Hematopoietic multipotent progenitor cell treated with erythropoietin and hydrocortisone succinate and interleukin-3 and kit ligand, for 6 days (in vitro differentiated cells): ENCODE data around the gene TIPRL.
"Not testable (repeated sequence)": the region's sequence is repeated elsewhere in the genome, so short reads cannot be mapped to it uniquely, and the experiment has no call there.

ENCODE experiments used
- DNase-seq: peaks from one replicate; pipeline ENCODE4 v3.0.0-alpha.2; 2015

TIPRL gene

GRCh38 chr1:168178638-168179437, at the start of gene TIPRL:
Gene TIPRL (plus strand): TSS chr1:168178962. CDS start chr1:168179078, 116 bp downstream.
- DNase-seq: peak; percentile 98

- DNase-seq: no peak
Measured at GRCh38 chr1:168129933-168130332, 48.8 kb upstream of the TIPRL start.

GRCh38 chr1:168134132-168134531, 44.6 kb upstream of the TIPRL start:
- no peak for DNase-seq

GRCh38 chr1:168134642-168135041, 44.1 kb upstream of the TIPRL start:
- no peak for DNase-seq

GRCh38 chr1:168135116-168135920, 43.4 kb upstream of the TIPRL start:
- DNase-seq: no peak

GRCh38 chr1:168135921-168136708, 42.6 kb upstream of the TIPRL start:
- peak; percentile 69 for DNase-seq

GRCh38 chr1:168136709-168137514, 41.9 kb upstream of the TIPRL start, which contains the start of gene GPR161:
Gene GPR161 (minus strand): TSS chr1:168136930. CDS start chr1:168104850, 32,080 bp downstream.
- no peak for DNase-seq

- no peak for DNase-seq
Measured at GRCh38 chr1:168137515-168137821, 41.3 kb upstream of the TIPRL start.

GRCh38 chr1:168138134-168138533, 40.6 kb upstream of the TIPRL start:
- DNase-seq: no peak

- no peak for DNase-seq
Measured at GRCh38 chr1:168139070-168139469, 39.7 kb upstream of the TIPRL start.

GRCh38 chr1:168141871-168142385, 36.8 kb upstream of the TIPRL start:
- peak; percentile 33 for DNase-seq

GRCh38 chr1:168145184-168146159, 33.3 kb upstream of the TIPRL start:
- DNase-seq: peak; percentile 93

GRCh38 chr1:168146160-168146539, 32.6 kb upstream of the TIPRL start:
- peak; percentile 20 for DNase-seq

GRCh38 chr1:168146626-168147025, 32.1 kb upstream of the TIPRL start:
- DNase-seq: peak; percentile 21

GRCh38 chr1:168148916-168149315, 29.8 kb upstream of the TIPRL start:
- no peak for DNase-seq

- DNase-seq: no peak
Measured at GRCh38 chr1:168150283-168150682, 28.5 kb upstream of the TIPRL start.

GRCh38 chr1:168151935-168152334, 26.8 kb upstream of the TIPRL start:
- DNase-seq: no peak

- not testable (repeated sequence) for DNase-seq
Measured at GRCh38 chr1:168154707-168155106, 24.1 kb upstream of the TIPRL start.

- no peak for DNase-seq
Measured at GRCh38 chr1:168155910-168156309, 22.9 kb upstream of the TIPRL start.

- no peak for DNase-seq
Measured at GRCh38 chr1:168157638-168158037, 21.1 kb upstream of the TIPRL start.

- DNase-seq: no peak
Measured at GRCh38 chr1:168159251-168159650, 19.5 kb upstream of the TIPRL start.
